Loucy (cell line): ENCODE results near the gene CNTNAP2.

ENCODE experiments used
- CTCF ChIP-seq: fragments of 200-600 bp; sonication (generic); conservative IDR thresholded peaks from 2 replicates; pipeline ENCODE4 v1.5.1; 2014; ENCODE audit warnings: mild to moderate bottlenecking, antibody characterized with exemption, low read length
- EZH2phosphoT487 ChIP-seq: fragments of 200-600 bp; IDR thresholded peaks from 2 replicates; pipeline ENCODE4 v1.6.1; 2018; ENCODE audit warnings: antibody characterized with exemption, mild to moderate bottlenecking, moderate library complexity, borderline replicate concordance

- TF ChIP-seq EZH2phosphoT487 = no peak
- TF ChIP-seq CTCF = no peak
These were observed 1736.2 kb downstream of the CNTNAP2 start for GRCh38 chr7:147852833-147853232.
